HEK293 (cell line): Measurements from ENCODE around the gene GPATCH4.
A peak's percentile ranks its signal among the peaks of the same experiment; 100 is the strongest.

ENCODE experiments used
- ELK4 ChIP-seq: IDR thresholded peaks from 2 replicates; pipeline ENCODE4 v1.6.1; 2011; ENCODE audit warnings: mild to moderate bottlenecking, low read depth, low read length, borderline replicate concordance
- GLIS2 ChIP-seq: fragments of 450-650 bp; formaldehyde crosslinking; IDR thresholded peaks from 2 replicates; pipeline ENCODE4 v1.5.1; 2016; ENCODE audit warnings: missing biosample characterization, missing genetic modification characterization
- HOXA7 ChIP-seq: sonication (generic); formaldehyde crosslinking; IDR thresholded peaks from 2 replicates; pipeline ENCODE4 v1.8.1; 2022; ENCODE audit warnings: missing genetic modification reagents, borderline replicate concordance
- INSM2 ChIP-seq: fragments of 450-650 bp; formaldehyde crosslinking; IDR thresholded peaks from 2 replicates; pipeline ENCODE4 v1.5.1; 2016; ENCODE audit warnings: missing biosample characterization, missing genetic modification characterization
- KLF9 ChIP-seq: fragments of 450-650 bp; formaldehyde crosslinking; IDR thresholded peaks from 2 replicates; pipeline ENCODE4 v1.5.1; 2016; ENCODE audit warnings: missing biosample characterization, missing genetic modification characterization, low read depth
- SCRT1 ChIP-seq: fragments of 450-650 bp; formaldehyde crosslinking; IDR thresholded peaks from 2 replicates; pipeline ENCODE4 v1.5.1; 2016; ENCODE audit warnings: missing biosample characterization, missing genetic modification characterization, borderline replicate concordance
- SCRT2 ChIP-seq: fragments of 450-650 bp; formaldehyde crosslinking; IDR thresholded peaks from 2 replicates; pipeline ENCODE4 v1.5.1; 2016; ENCODE audit warnings: missing biosample characterization, missing genetic modification characterization
- SP2 ChIP-seq: fragments of 450-650 bp; formaldehyde crosslinking; IDR thresholded peaks from 2 replicates; pipeline ENCODE4 v1.5.1; 2016; ENCODE audit warnings: missing biosample characterization, missing genetic modification characterization
- SP7 ChIP-seq: fragments of 450-650 bp; formaldehyde crosslinking; IDR thresholded peaks from 2 replicates; pipeline ENCODE4 v1.5.1; 2016; ENCODE audit warnings: missing biosample characterization, missing genetic modification characterization
- ZBTB11 ChIP-seq: fragments of 450-650 bp; formaldehyde crosslinking; conservative IDR thresholded peaks from 2 replicates; pipeline ENCODE4 v1.5.1; 2016; ENCODE audit warnings: low read depth, missing biosample characterization, missing genetic modification characterization
- ZBTB20 ChIP-seq: fragments of 450-650 bp; formaldehyde crosslinking; IDR thresholded peaks from 2 replicates; pipeline ENCODE4 v1.5.1; 2016; ENCODE audit warnings: missing biosample characterization, missing genetic modification characterization
- ZBTB8A ChIP-seq: fragments of 450-650 bp; formaldehyde crosslinking; IDR thresholded peaks from 2 replicates; pipeline ENCODE4 v1.5.1; 2016; ENCODE audit warnings: missing biosample characterization, missing genetic modification characterization
- ZEB2 ChIP-seq: fragments of 450-650 bp; formaldehyde crosslinking; IDR thresholded peaks from 2 replicates; pipeline ENCODE4 v1.5.1; 2016; ENCODE audit warnings: missing biosample characterization, missing genetic modification characterization
- ZNF114 ChIP-seq: fragments of 450-650 bp; formaldehyde crosslinking; IDR thresholded peaks from 2 replicates; pipeline ENCODE4 v1.5.0; 2017; ENCODE audit warnings: missing biosample characterization, missing genetic modification characterization
- ZNF140 ChIP-seq: fragments of 450-650 bp; formaldehyde crosslinking; IDR thresholded peaks from 2 replicates; pipeline ENCODE4 v1.5.1; 2016; ENCODE audit warnings: missing biosample characterization, missing genetic modification characterization
- ZNF146 ChIP-seq: fragments of 450-650 bp; formaldehyde crosslinking; IDR thresholded peaks from 2 replicates; pipeline ENCODE4 v1.5.1; 2016; ENCODE audit warnings: missing biosample characterization, missing genetic modification characterization
- ZNF19 ChIP-seq: fragments of 450-650 bp; formaldehyde crosslinking; IDR thresholded peaks from 2 replicates; pipeline ENCODE4; 2016; ENCODE audit warnings: missing biosample characterization, missing genetic modification characterization, low read depth
- ZNF404 ChIP-seq: fragments of 450-650 bp; formaldehyde crosslinking; IDR thresholded peaks from 2 replicates; pipeline ENCODE4 v1.5.1; 2017; ENCODE audit warnings: missing biosample characterization, missing genetic modification characterization
- ZNF423 ChIP-seq: fragments of 450-650 bp; formaldehyde crosslinking; IDR thresholded peaks from 2 replicates; pipeline ENCODE4 v1.5.1; 2016; ENCODE audit warnings: missing biosample characterization, missing genetic modification characterization
- ZNF544 ChIP-seq: fragments of 450-650 bp; formaldehyde crosslinking; IDR thresholded peaks from 2 replicates; pipeline ENCODE4 v1.5.0; 2017; ENCODE audit warnings: missing biosample characterization, missing genetic modification characterization
- ZNF560 ChIP-seq: fragments of 450-650 bp; formaldehyde crosslinking; IDR thresholded peaks from 2 replicates; pipeline ENCODE4 v1.5.1; 2017; ENCODE audit warnings: missing biosample characterization, missing genetic modification characterization, borderline replicate concordance
- ZNF561 ChIP-seq: fragments of 450-650 bp; IDR thresholded peaks from 2 replicates; pipeline ENCODE4 v1.5.1; 2018; ENCODE audit warnings: missing biosample characterization, missing genetic modification characterization, borderline replicate concordance
- ZNF610 ChIP-seq: fragments of 450-650 bp; formaldehyde crosslinking; IDR thresholded peaks from 2 replicates; pipeline ENCODE4 v1.5.1; 2016; ENCODE audit warnings: missing biosample characterization, missing genetic modification characterization, borderline replicate concordance
- ZNF660 ChIP-seq: fragments of 450-650 bp; IDR thresholded peaks from 2 replicates; pipeline ENCODE4 v1.5.1; 2018; ENCODE audit warnings: missing biosample characterization, mild to moderate bottlenecking, missing genetic modification characterization
- ZNF692 ChIP-seq: fragments of 450-650 bp; formaldehyde crosslinking; IDR thresholded peaks from 2 replicates; pipeline ENCODE4 v1.5.1; 2016; ENCODE audit warnings: missing biosample characterization, missing genetic modification characterization
- ZNF707 ChIP-seq: fragments of 450-650 bp; formaldehyde crosslinking; IDR thresholded peaks from 2 replicates; pipeline ENCODE4 v1.5.1; 2016; ENCODE audit warnings: missing biosample characterization, missing genetic modification characterization
- ZNF777 ChIP-seq: fragments of 450-650 bp; formaldehyde crosslinking; IDR thresholded peaks from 2 replicates; pipeline ENCODE4 v1.5.1; 2017; ENCODE audit warnings: missing biosample characterization, missing genetic modification characterization, borderline replicate concordance
- TF ChIP-seq, protein P1 (sequence below): fragments of 450-650 bp; formaldehyde crosslinking; IDR thresholded peaks from 2 replicates; pipeline ENCODE4 v1.5.1; 2016; ENCODE audit warnings: missing biosample characterization, missing genetic modification characterization
- TF ChIP-seq, protein P2 (sequence below): fragments of 450-650 bp; formaldehyde crosslinking; IDR thresholded peaks from 2 replicates; pipeline ENCODE4 v1.5.1; 2016; ENCODE audit warnings: missing biosample characterization, missing genetic modification characterization

GPATCH4 gene

DNA sequence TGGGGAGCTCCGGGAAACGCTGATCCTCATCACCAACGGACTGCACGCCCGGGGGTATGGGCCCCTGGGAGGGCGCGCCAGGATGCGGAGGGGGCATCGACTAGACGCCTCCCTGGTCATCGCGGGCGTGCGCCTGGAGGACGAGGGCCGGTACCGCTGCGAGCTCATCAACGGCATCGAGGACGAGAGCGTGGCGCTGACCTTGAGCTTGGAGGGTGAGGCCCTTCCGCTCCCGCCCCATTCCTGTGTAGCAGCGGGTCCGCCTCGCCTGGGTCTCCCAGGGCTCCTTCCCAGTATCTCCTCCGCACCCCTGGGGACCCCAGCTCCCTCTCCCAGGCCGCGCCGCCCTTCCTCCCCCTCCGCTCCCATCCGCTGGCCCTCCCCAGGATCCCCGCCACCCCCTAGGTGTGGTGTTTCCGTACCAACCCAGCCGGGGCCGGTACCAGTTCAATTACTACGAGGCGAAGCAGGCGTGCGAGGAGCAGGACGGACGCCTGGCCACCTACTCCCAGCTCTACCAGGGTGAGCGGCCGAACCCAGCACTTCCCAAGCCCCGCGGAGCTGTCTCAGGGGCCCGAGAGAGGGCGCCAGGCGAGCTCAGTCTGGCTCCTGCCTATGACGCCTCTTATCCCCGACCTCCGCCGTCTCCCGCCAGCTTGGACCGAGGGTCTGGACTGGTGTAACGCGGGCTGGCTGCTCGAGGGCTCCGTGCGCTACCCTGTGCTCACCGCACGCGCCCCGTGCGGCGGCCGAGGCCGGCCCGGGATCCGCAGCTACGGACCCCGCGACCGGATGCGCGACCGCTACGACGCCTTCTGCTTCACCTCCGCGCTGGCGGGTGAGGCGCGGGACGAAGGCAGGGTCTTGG, 22.9 kb upstream of the GPATCH4 start (continued):
- no peak for TF ChIP-seq ELK4
- no peak for TF ChIP-seq ZNF777 (tag by site-specific recombination)
- TF ChIP-seq HOXA7 (CRISPR knock-in tag) = no peak
- TF ChIP-seq ZNF692 (tag by site-specific recombination) = no peak; the same call in none of the 2 replicates
- no peak for TF ChIP-seq INSM2 (tag by site-specific recombination)
- TF ChIP-seq ZNF114 (tag by site-specific recombination) = no peak
- TF ChIP-seq ZNF544 (tag by site-specific recombination) = no peak
- TF ChIP-seq ZNF560 (tag by site-specific recombination) = no peak
- no peak for TF ChIP-seq SCRT1 (tag by site-specific recombination)
- peak; percentile 50; the same call in 1 of the 2 replicates for TF ChIP-seq ZNF423
- no peak for TF ChIP-seq ZNF19 (tag by site-specific recombination)
- TF ChIP-seq ZNF404 (tag by site-specific recombination) = no peak
- TF ChIP-seq ZNF707 (tag by site-specific recombination) = no peak
- TF ChIP-seq ZNF660 (tag by site-specific recombination) = peak; percentile 50; the same call in 1 of the 2 replicates
- TF ChIP-seq ZNF140 = no peak
- peak; percentile 48; the same call in 1 of the 2 replicates for TF ChIP-seq ZNF610 (tag by site-specific recombination)
- peak; percentile 90 for TF ChIP-seq ZBTB8A
- TF ChIP-seq ZBTB11 (tag by site-specific recombination) = peak; percentile 31; the same call in 1 of the 2 replicates
- 0 out of 2 replicates have a peak, but pooled peaks have one; percentile 10 for TF ChIP-seq SP7 (tag by site-specific recombination)
- TF ChIP-seq SCRT2 = no peak
- TF ChIP-seq ZNF561 (tag by site-specific recombination) = 0 out of 2 replicates have a peak, but pooled peaks have one; percentile 47
- TF ChIP-seq, protein P1, sequence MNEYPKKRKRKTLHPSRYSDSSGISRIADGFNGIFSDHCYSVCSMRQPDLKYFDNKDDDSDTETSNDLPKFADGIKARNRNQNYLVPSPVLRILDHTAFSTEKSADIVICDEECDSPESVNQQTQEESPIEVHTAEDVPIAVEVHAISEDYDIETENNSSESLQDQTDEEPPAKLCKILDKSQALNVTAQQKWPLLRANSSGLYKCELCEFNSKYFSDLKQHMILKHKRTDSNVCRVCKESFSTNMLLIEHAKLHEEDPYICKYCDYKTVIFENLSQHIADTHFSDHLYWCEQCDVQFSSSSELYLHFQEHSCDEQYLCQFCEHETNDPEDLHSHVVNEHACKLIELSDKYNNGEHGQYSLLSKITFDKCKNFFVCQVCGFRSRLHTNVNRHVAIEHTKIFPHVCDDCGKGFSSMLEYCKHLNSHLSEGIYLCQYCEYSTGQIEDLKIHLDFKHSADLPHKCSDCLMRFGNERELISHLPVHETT (tag by site-specific recombination) = no peak
- no peak for TF ChIP-seq SP2 (tag by site-specific recombination)
- no peak for TF ChIP-seq KLF9 (tag by site-specific recombination)
- no peak for TF ChIP-seq ZNF146 (tag by site-specific recombination)
- TF ChIP-seq ZEB2 = peak; percentile 37
- TF ChIP-seq, protein P2, sequence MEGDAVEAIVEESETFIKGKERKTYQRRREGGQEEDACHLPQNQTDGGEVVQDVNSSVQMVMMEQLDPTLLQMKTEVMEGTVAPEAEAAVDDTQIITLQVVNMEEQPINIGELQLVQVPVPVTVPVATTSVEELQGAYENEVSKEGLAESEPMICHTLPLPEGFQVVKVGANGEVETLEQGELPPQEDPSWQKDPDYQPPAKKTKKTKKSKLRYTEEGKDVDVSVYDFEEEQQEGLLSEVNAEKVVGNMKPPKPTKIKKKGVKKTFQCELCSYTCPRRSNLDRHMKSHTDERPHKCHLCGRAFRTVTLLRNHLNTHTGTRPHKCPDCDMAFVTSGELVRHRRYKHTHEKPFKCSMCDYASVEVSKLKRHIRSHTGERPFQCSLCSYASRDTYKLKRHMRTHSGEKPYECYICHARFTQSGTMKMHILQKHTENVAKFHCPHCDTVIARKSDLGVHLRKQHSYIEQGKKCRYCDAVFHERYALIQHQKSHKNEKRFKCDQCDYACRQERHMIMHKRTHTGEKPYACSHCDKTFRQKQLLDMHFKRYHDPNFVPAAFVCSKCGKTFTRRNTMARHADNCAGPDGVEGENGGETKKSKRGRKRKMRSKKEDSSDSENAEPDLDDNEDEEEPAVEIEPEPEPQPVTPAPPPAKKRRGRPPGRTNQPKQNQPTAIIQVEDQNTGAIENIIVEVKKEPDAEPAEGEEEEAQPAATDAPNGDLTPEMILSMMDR (tag by site-specific recombination) = peak; percentile 50; the same call in 1 of the 2 replicates
- peak; percentile 39; the same call in 1 of the 2 replicates for TF ChIP-seq ZBTB20 (tag by site-specific recombination)
- TF ChIP-seq GLIS2 (tag by site-specific recombination) = peak; percentile 46; the same call in 1 of the 2 replicates
